NT2/D1 (cell line): Measurements from ENCODE around the gene MCHR2.
A peak's percentile ranks its signal among the peaks of the same experiment; 100 is the strongest.
"Not testable (repeated sequence)": the region's sequence is repeated elsewhere in the genome, so short reads cannot be mapped to it uniquely, and the experiment has no call there.

Experiments
- DNase-seq: peaks from one replicate; pipeline ENCODE4 v3.0.0-alpha.2; 2011; ENCODE audit warnings: low read depth, low spot score
- H3K27me3 ChIP-seq: 2 replicates; pipeline ENCODE4 v1.6.0; 2011; ENCODE audit warnings: mild to moderate bottlenecking; ENCODE audit not compliant: insufficient read length, insufficient read depth
- H3K36me3 ChIP-seq: 2 replicates; pipeline ENCODE4 v1.6.1; 2011; ENCODE audit warnings: mild to moderate bottlenecking, low read length, mixed read lengths; ENCODE audit not compliant: insufficient read depth, insufficient read length
- H3K4me1 ChIP-seq: 2 replicates; pipeline ENCODE4 v1.5.1; 2011; ENCODE audit not compliant: insufficient read depth, insufficient read length
- H3K4me3 ChIP-seq: 2 replicates; pipeline ENCODE4 v1.5.1; 2011; ENCODE audit warnings: low read depth; ENCODE audit not compliant: insufficient read length
- H3K9ac ChIP-seq: 2 replicates; pipeline ENCODE4 v1.6.0; 2011; ENCODE audit warnings: low read depth; ENCODE audit not compliant: insufficient read length
- H3K9me3 ChIP-seq: 2 replicates; pipeline ENCODE4 v1.5.1; 2011; ENCODE audit warnings: mild to moderate bottlenecking, low read length; ENCODE audit not compliant: insufficient read depth
- SUZ12 ChIP-seq: IDR thresholded peaks from 2 replicates; pipeline ENCODE4 v1.6.1; 2011; ENCODE audit not compliant: insufficient read length, insufficient read depth; ENCODE audit errors: extremely low read depth
- YY1 ChIP-seq: IDR thresholded peaks from 2 replicates; pipeline ENCODE4 v1.6.1; 2011; ENCODE audit not compliant: insufficient read length, insufficient read depth
- ZNF274 ChIP-seq: IDR thresholded peaks from 2 replicates; pipeline ENCODE4 v1.6.1; 2011; ENCODE audit warnings: mild to moderate bottlenecking, low read depth, low read length

MCHR2 gene

GRCh38 chr6:99993533-99994251, at the start of gene MCHR2:
MCHR2 (minus strand) TSS chr6:99994223; CDS start chr6:99956147, 38,076 bp downstream.
- no peaks in the 10 kb centered on the region for H3K4me1 ChIP-seq
- no peaks in the 10 kb centered on the region for H3K36me3 ChIP-seq
- H3K27me3 ChIP-seq, result peaks cover 37% of the 10 kb centered on the region
- no peaks in the 10 kb centered on the region for H3K9me3 ChIP-seq
- peak within 1 kb of the TSS; percentile 61 for H3K9ac ChIP-seq
- peak; percentile 6 for DNase-seq
- H3K4me3 ChIP-seq, result peak within 1 kb of the TSS; percentile 61
- TF ChIP-seq YY1 (no peak), ZNF274 (no peak), SUZ12 (no peak)

GRCh38 chr6:100038546-100038945, 44.5 kb upstream of the MCHR2 start:
- H3K36me3 ChIP-seq, H3K27me3 ChIP-seq, DNase-seq, H3K9ac ChIP-seq, H3K4me3 ChIP-seq, H3K9me3 ChIP-seq, H3K4me1 ChIP-seq: not testable (repeated sequence)

DNA sequence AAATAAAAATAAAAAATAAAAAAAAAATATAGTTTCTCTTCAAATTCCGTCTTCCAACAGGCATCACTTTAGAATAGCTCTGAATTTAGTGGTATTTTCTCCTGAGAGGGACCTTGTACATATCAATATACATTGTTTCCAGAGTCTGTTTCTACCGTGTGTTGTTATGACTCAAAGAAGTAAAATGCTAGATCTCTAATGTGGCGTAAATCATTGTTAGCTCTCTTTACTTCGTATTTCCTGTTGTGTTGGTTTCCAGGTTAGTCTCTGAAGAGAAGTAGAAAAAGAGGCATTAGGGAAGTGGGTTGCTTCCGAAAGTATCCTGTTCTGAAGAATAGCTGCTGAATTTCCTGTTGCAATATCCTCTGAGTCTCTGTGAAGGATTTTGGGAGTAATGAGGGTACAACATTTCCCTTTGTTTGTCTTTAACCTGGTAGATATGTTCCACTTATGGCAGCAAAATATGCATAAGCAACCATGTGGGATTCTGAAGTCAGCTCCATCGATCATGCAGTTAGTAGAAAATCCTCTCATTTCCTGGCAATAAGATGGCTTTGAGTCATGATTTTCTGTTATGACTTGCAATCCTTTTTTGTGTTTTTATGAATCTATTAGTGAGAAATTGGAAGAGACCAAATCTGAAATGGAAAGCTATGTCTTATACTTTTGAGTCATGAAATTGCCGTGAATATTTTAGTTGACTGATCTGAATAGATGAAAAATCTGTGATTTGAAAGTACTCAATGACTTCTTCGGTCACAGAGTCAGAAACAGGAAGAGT, 42.0 kb upstream of the MCHR2 start:
- H3K9me3 ChIP-seq, result no peaks in the 10 kb centered on the region
- H3K4me1 ChIP-seq, result no peaks in the 10 kb centered on the region
- DNase-seq, result no peak
- H3K27me3 ChIP-seq, result no peaks in the 10 kb centered on the region
- no peak overlapping the region for H3K9ac ChIP-seq
- TF ChIP-seq ZNF274 (no peak), YY1 (no peak), SUZ12 (no peak)
- no peak overlapping the region for H3K4me3 ChIP-seq
- H3K36me3 ChIP-seq, result no peaks in the 10 kb centered on the region

GRCh38 chr6:100023798-100024197, 29.8 kb upstream of the MCHR2 start:
- TF ChIP-seq YY1 (no peak), SUZ12 (no peak), ZNF274 (no peak)
- H3K9ac ChIP-seq, result no peak overlapping the region
- no peak overlapping the region for H3K4me3 ChIP-seq
- no peak for DNase-seq
- no peaks in the 10 kb centered on the region for H3K27me3 ChIP-seq
- H3K4me1 ChIP-seq, result no peaks in the 10 kb centered on the region
- no peaks in the 10 kb centered on the region for H3K36me3 ChIP-seq
- no peaks in the 10 kb centered on the region for H3K9me3 ChIP-seq

- Histone ChIP-seq H3K36me3 (no peaks in the 10 kb centered on the region), H3K9me3 (no peaks in the 10 kb centered on the region), H3K27me3 (no peaks in the 10 kb centered on the region), H3K9ac (no peak overlapping the region), H3K4me1 (no peaks in the 10 kb centered on the region), H3K4me3 (no peak overlapping the region)
- no peak for TF ChIP-seq YY1
- no peak for TF ChIP-seq SUZ12
- TF ChIP-seq ZNF274, result no peak
- DNase-seq, result no peak
Observed at GRCh38 chr6:100022847-100023246, 28.8 kb upstream of the MCHR2 start.

DNA sequence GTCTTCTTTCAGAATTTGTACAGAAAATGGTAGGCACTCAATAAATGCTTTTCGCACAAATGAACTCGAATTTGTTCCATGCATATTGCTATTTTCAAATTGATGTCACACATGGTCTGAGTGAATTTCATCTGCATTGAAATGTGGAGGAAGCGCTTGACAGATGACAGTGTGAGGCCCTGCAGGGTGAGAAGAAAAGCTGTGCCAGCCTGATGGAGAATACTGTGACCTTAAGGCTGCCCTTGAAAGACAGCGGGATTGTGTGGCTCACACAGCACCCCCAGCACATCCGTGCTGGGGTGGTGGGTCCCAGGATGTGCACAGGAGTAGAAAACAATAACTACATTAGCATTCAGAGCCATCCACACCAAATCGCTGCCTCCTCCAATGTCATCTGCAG, 14.8 kb upstream of the MCHR2 start:
- H3K9ac ChIP-seq, result no peak overlapping the region
- no peaks in the 10 kb centered on the region for H3K27me3 ChIP-seq
- TF ChIP-seq SUZ12, result no peak
- no peak for TF ChIP-seq YY1
- no peak for TF ChIP-seq ZNF274
- no peak overlapping the region for H3K4me3 ChIP-seq
- no peaks in the 10 kb centered on the region for H3K4me1 ChIP-seq
- no peak for DNase-seq
- H3K36me3 ChIP-seq, result no peaks in the 10 kb centered on the region
- H3K9me3 ChIP-seq, result no peaks in the 10 kb centered on the region

GRCh38 chr6:100001915-100002388, 7.9 kb upstream of the MCHR2 start:
- Histone ChIP-seq H3K4me3 (no peak overlapping the region), H3K4me1 (no peaks in the 10 kb centered on the region), H3K36me3 (no peaks in the 10 kb centered on the region), H3K27me3 (no peaks in the 10 kb centered on the region), H3K9ac (no peak overlapping the region), H3K9me3 (no peaks in the 10 kb centered on the region)
- DNase-seq, result peak; percentile 22
- TF ChIP-seq SUZ12 (no peak), ZNF274 (no peak), YY1 (no peak)
